H1 (cell line): ENCODE results near the gene NPTX1. TPM values are rescaled to one million over a fixed set of nuclear protein-coding genes. Genes with fewer than 3 reads are reported as not detected.

Source experiments
- CTCF ChIA-PET: fragments of 300-600 bp; sonication (Branson Sonifier 250); formaldehyde crosslinking; loops from one replicate; lab custom pipeline; 2021; ENCODE audit not compliant: partially characterized antibody; lab: Charles Lee
- POLR2A ChIA-PET: fragments of 300-600 bp; sonication (Branson Sonifier 250); formaldehyde crosslinking; loops from one replicate; lab custom pipeline; 2021; ENCODE audit warnings: inconsistent platforms; ENCODE audit not compliant: partially characterized antibody; lab: Charles Lee
- DNase-seq, 2 experiments: peaks; one replicate each; pipeline versions ENCODE4 v3.0.0 to v3.0.0-alpha.2; 2010 to 2022; ENCODE audit warnings: low spot score in 2 of 2, low read depth in 1 of 2, mixed read lengths in 1 of 2
- FAIRE-seq: peaks from 2 replicates; lab custom pipeline; 2011; peaks lifted over from hg19 to GRCh38; lab: Jason Lieb, UNC
- H2AFZ ChIP-seq: 2 replicates; pipeline ENCODE4 v1.8.1; 2012; ENCODE audit warnings: low read length, inconsistent platforms
- H2AK5ac ChIP-seq: 2 replicates; pipeline ENCODE4 v1.6.1; 2013; ENCODE audit warnings: low read depth, low read length
- H2BK120ac ChIP-seq: replicated peaks from 2 replicates; pipeline ENCODE3; 2013; ENCODE audit warnings: low read depth, low read length, inconsistent platforms
- H2BK12ac ChIP-seq: 2 replicates; pipeline ENCODE4 v1.6.1; 2013; ENCODE audit warnings: low read depth, low read length
- H2BK15ac ChIP-seq: 2 replicates; pipeline ENCODE4 v1.6.1; 2013; ENCODE audit warnings: low read length
- H2BK20ac ChIP-seq: 2 replicates; pipeline ENCODE4 v1.6.1; 2013; ENCODE audit warnings: low read length
- H2BK5ac ChIP-seq: 2 replicates; pipeline ENCODE4 v1.6.1; 2013; ENCODE audit warnings: low read depth, low read length
- H3K14ac ChIP-seq: 2 replicates; pipeline ENCODE4 v1.6.1; 2013; ENCODE audit warnings: inconsistent platforms; ENCODE audit not compliant: insufficient read length
- H3K18ac ChIP-seq: 2 replicates; pipeline ENCODE4 v1.6.1; 2013; ENCODE audit warnings: low read length; ENCODE audit errors: extremely low read depth
- H3K23ac ChIP-seq: 2 replicates; pipeline ENCODE4 v1.6.1; 2013; ENCODE audit warnings: inconsistent platforms; ENCODE audit not compliant: insufficient read length
- H3K23me2 ChIP-seq: 2 replicates; pipeline ENCODE4 v1.6.1; 2013; ENCODE audit warnings: low read depth, low read length
- H3K27ac ChIP-seq: 2 replicates; pipeline ENCODE4 v1.6.1; 2011; ENCODE audit warnings: low read depth, low read length, inconsistent platforms
- H3K27me3 ChIP-seq, 4 experiments: replicated peaks in 1 of 4; 1 replicate in 1 of 4; 2 replicates in 3 of 4; pipeline versions ENCODE4 v1.6.1 to v1.8.1; 2011 to 2013; ENCODE audit warnings: low read length in 3 of 4, mild to moderate bottlenecking in 3 of 4, inconsistent platforms in 2 of 4, mixed read lengths in 2 of 4, moderate library complexity in 1 of 4; ENCODE audit not compliant: control insufficient read depth in 3 of 4, insufficient read depth in 3 of 4; ENCODE audit errors: extremely low read depth in 1 of 4
- H3K36me3 ChIP-seq, 4 experiments: 2 replicates each; pipeline versions ENCODE4 v1.6.1 to v1.8.1; 2011 to 2013; ENCODE audit warnings: mild to moderate bottlenecking in 4 of 4, low read length in 3 of 4, moderate library complexity in 2 of 4, control low read depth in 1 of 4, inconsistent platforms in 1 of 4; ENCODE audit not compliant: insufficient read depth in 4 of 4, control insufficient read depth in 2 of 4
- H3K4ac ChIP-seq: replicated peaks from 2 replicates; pipeline ENCODE3; 2013; ENCODE audit warnings: low read length, low read depth, mixed read lengths, inconsistent platforms; ENCODE audit not compliant: insufficient read length
- H3K4me1 ChIP-seq, 4 experiments: replicated peaks in 1 of 4; 1 replicate in 1 of 4; 2 replicates in 3 of 4; pipeline versions ENCODE4 v1.6.1 to v1.8.1; 2011 to 2013; ENCODE audit warnings: low read length in 3 of 4, inconsistent platforms in 2 of 4, mixed read lengths in 1 of 4; ENCODE audit not compliant: insufficient read depth in 4 of 4, control insufficient read depth in 3 of 4
- H3K4me2 ChIP-seq, 2 experiments: 2 replicates each; pipeline versions ENCODE4 v1.6.1 to v1.8.1; 2011 to 2013; ENCODE audit warnings: low read depth in 2 of 2, low read length in 2 of 2, control low read depth in 1 of 2, inconsistent platforms in 1 of 2, mild to moderate bottlenecking in 1 of 2; ENCODE audit not compliant: insufficient read depth in 1 of 2
- H3K4me3 ChIP-seq, 4 experiments: fragments of 200-600, 300-600 bp in 1 of 4; sonication (generic), shearing (Covaris generic), sonication (Bioruptor Twin) in 1 of 4; 2 replicates each; pipeline versions ENCODE4 v1.5.1 to v1.8.1; 2011 to 2016; ENCODE audit warnings: low read length in 4 of 4, low read depth in 3 of 4, control low read depth in 2 of 4, inconsistent platforms in 2 of 4, mild to moderate bottlenecking in 2 of 4, mixed read lengths in 1 of 4, moderate library complexity in 1 of 4; ENCODE audit not compliant: insufficient read depth in 2 of 4; ENCODE audit errors: extremely low read depth in 1 of 4
- H3K56ac ChIP-seq: replicated peaks from 2 replicates; pipeline ENCODE3; 2013; ENCODE audit warnings: low read depth, mild to moderate bottlenecking, mixed read lengths, low read length, inconsistent platforms; ENCODE audit not compliant: insufficient read length
- H3K79me1 ChIP-seq: 2 replicates; pipeline ENCODE4 v1.6.1; 2013; ENCODE audit warnings: low read depth, low read length, control low read depth
- H3K79me2 ChIP-seq, 2 experiments: 2 replicates each; pipeline versions ENCODE4 v1.6.1 to v1.8.1; 2012 to 2013; ENCODE audit warnings: low read length in 2 of 2, mild to moderate bottlenecking in 2 of 2, inconsistent platforms in 1 of 2; ENCODE audit not compliant: insufficient read depth in 2 of 2, control insufficient read depth in 1 of 2
- H3K9ac ChIP-seq, 4 experiments: replicated peaks in 1 of 4; 1 replicate in 1 of 4; 2 replicates in 3 of 4; pipeline versions ENCODE4 v1.6.1 to v1.8.1; 2011 to 2013; ENCODE audit warnings: low read depth in 3 of 4, low read length in 3 of 4, control low read depth in 2 of 4, mild to moderate bottlenecking in 2 of 4, moderate library complexity in 2 of 4, inconsistent platforms in 1 of 4; ENCODE audit errors: extremely low read depth in 1 of 4
- H3K9me3 ChIP-seq, 2 experiments: 2 replicates each; pipeline versions ENCODE4 v1.6.1 to v1.8.1; 2012 to 2013; ENCODE audit warnings: mild to moderate bottlenecking in 2 of 2, moderate library complexity in 2 of 2, control low read depth in 1 of 2, inconsistent platforms in 1 of 2, low read depth in 1 of 2, low read length in 1 of 2, mixed read lengths in 1 of 2; ENCODE audit not compliant: insufficient read depth in 2 of 2
- H4K20me1 ChIP-seq, 2 experiments: replicated peaks in 1 of 2; 2 replicates each; pipeline versions ENCODE3 to v1.8.1; 2011 to 2013; ENCODE audit warnings: inconsistent platforms in 2 of 2, low read length in 2 of 2, mild to moderate bottlenecking in 1 of 2; ENCODE audit not compliant: insufficient read depth in 2 of 2, control insufficient read depth in 1 of 2
- H4K5ac ChIP-seq: 2 replicates; pipeline ENCODE4 v1.6.1; 2013; ENCODE audit warnings: low read length, low read depth, mixed read lengths, inconsistent platforms; ENCODE audit not compliant: insufficient read length
- H4K8ac ChIP-seq: 2 replicates; pipeline ENCODE4 v1.8.0; 2013; ENCODE audit warnings: mild to moderate bottlenecking, moderate library complexity, low read length, inconsistent platforms; ENCODE audit not compliant: insufficient read depth; ENCODE audit errors: extremely low read depth
- H4K91ac ChIP-seq: replicated peaks from 2 replicates; pipeline ENCODE3; 2013; ENCODE audit warnings: low read length, mixed read lengths, inconsistent platforms; ENCODE audit not compliant: insufficient read length
- RXRA ChIP-seq: IDR thresholded peaks from 2 replicates; pipeline ENCODE4 v1.6.1; 2011; ENCODE audit warnings: low read depth, mild to moderate bottlenecking, low read length, moderate library complexity; ENCODE audit not compliant: insufficient read depth
- WGBS, 2 experiments: shearing (Covaris generic) in 1 of 2; methylation state at CpG; one replicate each; pipeline versions ENCODE4 v1.1.6 to v1.1.7; 2013 to 2015; ENCODE audit warnings: low lambda C conversion rate in 2 of 2, mixed read lengths in 2 of 2, inconsistent platforms in 1 of 2, low coverage in 1 of 2, missing lambda C conversion rate in 1 of 2; ENCODE audit not compliant: insufficient replicate concordance in 2 of 2, insufficient coverage in 1 of 2, insufficient read length in 1 of 2; ENCODE audit errors: extremely low coverage in 1 of 2, missing lambda C conversion rate in 1 of 2; 5-methylcytosine and 5-hydroxymethylcytosine counted together
- polyA plus RNA-seq, 7 experiments: library from polyadenylated mRNA; depleted of rRNA in 3 of 7; stranded (reverse) in 5 of 7; unstranded in 2 of 7; fragments of >200 nt in 5 of 7; fragments of 200-250 nt in 2 of 7; gene quantifications; 1 replicate in 5 of 7; 2 replicates in 1 of 7; 4 replicates in 1 of 7; pipeline versions ENCODE4 v1.2.1 to v1.2.3, GENCODE V29; 2011 to 2013; ENCODE audit warnings: missing spikeins in 2 of 7, mixed read lengths in 2 of 7
- total RNA-seq: library from RNA; stranded (reverse); fragmentation: NEBNext Ultra II Directional; extraction: Animal tissue kit (Norgen Biotek cat#: 25700); gene quantifications from 2 replicates; pipeline ENCODE4 v1.2.1, GENCODE V29; 2021

Gene NPTX1
- total and polyA plus RNA-seq, 2 of the 8 experiments (the other 6 are each of a cell fraction or from before 2014, with no cell fraction given) = 12.0 to 17.9 TPM

DNA sequence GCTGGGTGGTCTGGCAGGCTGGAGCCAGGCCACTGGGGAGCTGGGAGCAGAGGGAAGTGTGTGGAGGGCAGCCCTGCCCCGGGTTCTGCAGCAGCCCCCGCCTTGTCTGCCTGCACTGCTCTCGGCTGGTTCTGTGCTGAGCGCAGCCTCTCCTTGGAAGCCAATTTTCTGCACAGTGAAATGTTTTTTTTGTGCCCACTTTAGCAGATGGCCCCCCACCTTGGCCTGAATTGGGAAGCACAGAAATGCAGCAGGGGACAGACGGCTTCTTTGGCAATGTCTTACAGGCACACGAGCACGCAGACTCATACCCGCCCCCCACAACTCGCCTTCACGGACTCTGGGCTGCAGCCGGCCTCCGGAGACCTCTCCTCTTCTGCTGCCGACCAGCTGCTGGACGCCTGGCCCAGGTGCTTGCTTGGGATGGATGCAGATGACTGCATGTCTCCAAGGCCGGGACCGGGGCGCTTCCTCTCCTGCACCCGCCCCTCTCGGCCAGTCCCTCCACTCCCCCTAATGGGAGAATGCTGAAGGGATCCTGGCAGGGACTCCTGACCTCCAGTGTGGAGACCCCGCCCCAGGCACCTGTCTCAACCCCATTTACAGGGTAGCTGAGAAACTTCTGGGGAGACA is 14.8 kb downstream of the NPTX1 start:
- ChIA-PET CTCF (interaction anchor here (1.0 to 2.4 kb wide), 3 partner anchors 11 to 96 kb away, joined by 3 to 6 read pairs (median 4); no protein-coding TSS in a partner anchor), POLR2A (interaction anchor here (0.6 to 2.1 kb wide), 2 partner anchors 14 to 36 kb away, joined by 3 to 5 read pairs; no protein-coding TSS in a partner anchor)

More for the DNA sequence above, 14.8 kb downstream of the NPTX1 start:
- no peak overlapping the region for H2AK5ac ChIP-seq
- H3K27me3 ChIP-seq = peaks cover 0 to 12% (median 9%) of the 10 kb centered on the region in 4 experiments; a peak in 5 of 7 replicates
- H3K4ac ChIP-seq = no peak overlapping the region
- H2BK15ac ChIP-seq = no peak overlapping the region
- FAIRE-seq (no peak), DNase-seq (no peak)
- H2AFZ ChIP-seq = no peak overlapping the region
- H3K79me1 ChIP-seq = no peaks in the 10 kb centered on the region
- no peak overlapping the region for H3K14ac ChIP-seq
- no peak overlapping the region for H3K23ac ChIP-seq
- H3K23me2 ChIP-seq = no peaks in the 10 kb centered on the region
- no peak overlapping the region for H3K9ac ChIP-seq
- no peak overlapping the region; the same call in 1 of the 2 replicates for H2BK12ac ChIP-seq
- no peak overlapping the region for H3K27ac ChIP-seq
- no peaks in the 10 kb centered on the region for H3K36me3 ChIP-seq
- H4K5ac ChIP-seq = no peak overlapping the region
- no peak for TF ChIP-seq RXRA
- no peak overlapping the region for H3K4me2 ChIP-seq
- WGBS, 2 experiments = 86% methylated on average over 16 of the region's 20 CpGs; no CpG with 5 or more reads in 1 of the 2 experiments
- no peak overlapping the region for H3K56ac ChIP-seq
- peaks cover 0 to 3% of the 10 kb centered on the region in 2 experiments for H4K20me1 ChIP-seq
- H3K18ac ChIP-seq = no peak overlapping the region
- H3K4me3 ChIP-seq = no peak overlapping the region
- H2BK5ac ChIP-seq = no peak overlapping the region
- H3K9me3 ChIP-seq = no peaks in the 10 kb centered on the region
- no peak overlapping the region; the same call in 1 of the 2 replicates for H4K8ac ChIP-seq
- no peak overlapping the region for H4K91ac ChIP-seq
- no peaks in the 10 kb centered on the region for H3K79me2 ChIP-seq
- H3K4me1 ChIP-seq = no peaks in the 10 kb centered on the region; a peak in 1 of 7 replicates
- H2BK20ac ChIP-seq = no peak overlapping the region
- no peak overlapping the region for H2BK120ac ChIP-seq
